HG02678 (cell line): Measurements from ENCODE around the gene TEKT5.
"Not testable (repeated sequence)": the region's sequence is repeated elsewhere in the genome, so short reads cannot be mapped to it uniquely, and the experiment has no call there.

ENCODE experiments used
- ATAC-seq: cut with Tn5 transposase; IDR thresholded peaks from one replicate; pipeline ENCODE4 v1.9.1; 2021; ENCODE audit warnings: mild to moderate bottlenecking, moderate library complexity; ENCODE audit not compliant: unreplicated experiment

Gene TEKT5

DNA sequence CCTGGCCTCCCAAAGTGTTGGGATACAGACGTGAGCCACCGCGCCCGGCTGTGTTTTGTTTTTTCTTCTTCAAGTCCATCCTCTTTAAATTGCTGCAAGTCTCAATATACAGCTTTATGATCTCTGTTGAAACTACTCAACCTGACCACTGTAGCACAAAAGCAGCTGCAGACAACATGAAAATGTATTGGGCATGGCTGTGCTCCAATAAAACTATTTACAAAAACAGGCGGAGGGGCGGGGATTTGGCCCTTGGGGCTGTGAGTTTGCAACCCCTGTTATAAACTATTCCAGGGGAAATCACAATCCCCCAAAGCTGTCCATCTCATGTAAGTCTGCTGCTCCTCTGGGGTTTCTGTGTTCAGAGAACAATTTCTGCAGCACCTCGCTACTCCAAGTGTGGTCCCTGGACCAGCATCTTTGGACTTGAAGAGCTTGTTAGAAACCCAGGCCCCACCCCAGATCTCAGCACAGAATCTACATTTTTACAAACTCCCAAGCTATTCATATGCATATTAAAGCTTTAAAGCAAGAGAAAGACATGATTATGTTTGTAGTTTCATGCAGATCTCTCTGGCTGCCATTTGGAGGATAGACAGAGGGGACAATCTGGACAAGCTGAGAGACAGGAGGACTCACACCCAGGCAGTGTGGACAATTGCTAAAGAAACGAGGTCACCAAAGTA, 33.6 kb downstream of the TEKT5 start:
- no peak for ATAC-seq

- no peak for ATAC-seq
These were observed 35.8 kb downstream of the TEKT5 start for GRCh38 chr16:10658943-10659342.

- ATAC-seq = no peak
These were observed 36.8 kb downstream of the TEKT5 start for GRCh38 chr16:10657925-10658324.

- no peak for ATAC-seq
These were observed 38.1 kb downstream of the TEKT5 start for GRCh38 chr16:10656618-10657017.

DNA sequence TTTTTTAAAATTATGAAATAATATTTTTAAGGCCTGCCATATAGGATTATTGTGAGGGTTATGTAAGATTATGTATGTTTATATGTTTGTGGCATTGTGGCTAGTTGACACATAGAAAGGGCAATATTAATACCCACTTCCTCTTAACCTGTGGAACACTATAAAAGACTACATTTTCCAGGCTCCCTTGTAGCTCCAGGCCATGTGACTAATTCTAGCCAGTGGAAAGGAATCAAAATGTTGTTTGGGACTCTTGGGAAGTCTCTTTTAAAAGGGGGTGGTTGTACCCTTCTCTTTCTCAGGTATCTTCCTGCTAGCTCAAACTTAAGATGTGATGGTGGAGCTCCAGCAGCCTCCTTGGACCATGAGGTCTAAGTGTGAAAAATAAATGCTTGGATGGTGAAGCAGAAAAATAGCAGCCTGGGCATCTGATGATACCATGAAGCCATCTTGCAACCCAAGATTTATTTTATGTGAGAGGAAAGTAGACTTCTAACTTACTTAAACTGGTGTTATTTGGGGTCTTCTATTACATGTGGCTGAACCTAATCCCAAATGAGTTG, 39.2 kb downstream of the TEKT5 start:
- ATAC-seq = no peak

DNA sequence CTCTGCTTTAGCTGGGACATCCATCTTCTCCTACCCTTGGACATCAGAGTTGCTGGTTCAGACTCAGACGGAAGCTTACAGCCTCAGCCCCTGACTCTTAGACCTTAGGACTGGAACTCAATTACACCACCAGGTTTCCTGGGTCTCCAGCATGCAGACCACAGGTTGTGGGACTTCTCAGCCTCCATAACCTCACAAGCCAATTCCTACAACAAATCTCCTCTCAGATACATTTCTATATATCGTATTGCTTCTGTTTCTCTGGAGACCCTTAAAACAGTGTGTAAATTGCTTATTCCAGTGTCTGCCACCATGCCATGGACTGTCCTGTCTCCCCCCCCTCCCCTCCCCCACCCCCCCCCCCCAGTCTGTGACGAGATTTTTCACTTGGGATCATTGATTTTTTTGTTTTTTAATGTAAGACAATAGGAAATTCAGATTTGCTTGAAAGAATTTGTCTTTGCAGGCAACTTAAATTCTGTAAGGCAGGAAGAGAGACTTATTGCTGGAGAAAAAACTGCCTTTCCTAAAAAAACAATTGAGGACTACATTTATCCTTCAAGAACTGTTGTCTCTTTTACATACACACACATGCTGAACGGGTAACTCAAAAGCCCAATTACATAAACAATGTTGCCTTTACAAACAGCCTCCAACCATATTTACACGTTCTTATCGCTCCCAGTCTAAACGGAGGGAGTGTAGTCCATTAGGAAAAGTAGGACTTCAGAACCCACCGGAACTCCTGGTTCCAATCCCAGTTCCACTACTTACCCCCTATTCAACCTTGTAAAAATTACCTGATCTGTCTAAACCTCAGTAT, 39.9 kb downstream of the TEKT5 start:
- ATAC-seq = no peak

DNA sequence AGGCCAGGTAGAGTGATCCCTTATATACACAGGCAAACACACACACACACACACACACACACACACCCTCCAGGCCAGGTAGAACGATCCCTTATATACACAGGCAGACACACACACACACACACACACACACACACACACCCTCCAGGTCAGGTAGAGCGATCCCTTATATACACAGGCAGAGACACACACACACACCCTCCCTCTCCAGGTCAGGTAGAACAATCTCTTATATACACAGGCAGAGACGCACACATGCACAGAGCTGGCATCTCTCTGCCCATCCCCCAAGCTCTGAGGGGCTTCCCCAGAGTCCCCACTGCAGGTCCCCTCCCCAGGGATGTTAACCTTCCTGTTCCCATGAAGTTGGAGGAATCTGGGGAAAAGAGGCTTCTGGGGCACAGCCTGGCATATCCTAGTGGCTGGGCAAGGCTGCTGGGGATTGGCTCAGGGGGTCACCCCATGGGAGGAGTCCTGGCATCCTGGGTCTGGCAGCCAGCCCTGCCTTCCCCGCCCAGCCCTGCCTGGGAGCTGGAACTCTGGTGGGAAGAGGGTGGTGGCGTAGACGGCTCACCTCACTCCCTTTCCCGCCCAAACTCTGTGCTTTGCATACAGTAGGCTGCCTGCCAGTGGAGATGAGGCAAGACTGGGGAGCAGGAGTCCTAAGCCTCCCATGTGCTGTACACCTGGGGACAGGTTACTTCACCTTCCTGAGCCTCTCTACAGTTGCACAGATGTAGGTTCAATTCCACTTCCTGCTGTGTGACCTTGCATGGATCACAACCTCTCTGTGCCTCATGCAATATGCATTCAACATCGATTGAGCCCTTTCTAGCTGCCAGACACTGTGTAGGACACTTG, 41.8 kb downstream of the TEKT5 start:
- no peak for ATAC-seq

DNA sequence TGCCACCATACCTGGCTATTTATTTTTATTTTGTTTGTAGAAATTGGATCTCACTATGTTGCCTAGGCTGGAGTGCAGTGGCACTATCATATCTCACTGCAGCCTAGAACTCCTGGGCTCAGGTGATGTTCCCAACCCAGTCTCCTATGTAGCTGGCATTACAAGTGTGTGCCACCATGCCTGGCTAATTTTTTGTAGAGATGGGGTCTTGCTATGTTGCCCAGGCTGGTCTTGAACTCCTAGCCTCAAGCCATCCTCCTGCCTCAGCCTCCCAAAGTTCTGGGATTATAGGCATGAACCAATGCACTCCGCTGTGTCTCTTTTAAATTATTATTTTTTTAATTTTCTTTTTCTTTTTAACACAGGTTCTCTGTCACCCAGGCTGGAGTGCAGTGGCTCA, 45.6 kb downstream of the TEKT5 start:
- ATAC-seq = not testable (repeated sequence)

DNA sequence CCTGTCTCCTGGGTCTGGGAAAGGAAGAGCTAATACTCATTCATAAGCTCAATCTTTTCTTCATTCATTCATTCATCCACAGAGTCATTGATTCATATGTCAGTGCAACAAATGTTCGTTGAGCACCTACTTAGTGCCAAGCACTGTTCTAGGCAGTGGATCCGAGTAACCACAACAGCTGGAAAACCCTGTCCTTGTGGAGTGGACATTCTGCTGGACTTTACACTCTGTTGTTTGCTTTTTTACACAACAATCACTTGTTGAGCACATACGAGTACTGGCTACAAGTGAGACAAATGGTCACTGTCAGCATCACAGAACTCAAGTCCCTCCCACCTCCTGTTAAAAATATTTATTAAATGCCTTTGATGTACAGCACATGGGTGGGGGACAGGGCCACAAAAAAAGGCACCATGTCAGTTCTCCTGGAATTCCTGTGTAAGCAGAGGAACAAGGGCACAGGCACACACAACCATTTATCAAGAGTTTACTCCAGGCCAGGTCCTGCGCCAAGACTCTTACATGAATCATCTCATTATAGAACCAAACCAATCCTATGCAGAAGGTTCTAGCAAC, 46.9 kb downstream of the TEKT5 start:
- ATAC-seq = no peak

DNA sequence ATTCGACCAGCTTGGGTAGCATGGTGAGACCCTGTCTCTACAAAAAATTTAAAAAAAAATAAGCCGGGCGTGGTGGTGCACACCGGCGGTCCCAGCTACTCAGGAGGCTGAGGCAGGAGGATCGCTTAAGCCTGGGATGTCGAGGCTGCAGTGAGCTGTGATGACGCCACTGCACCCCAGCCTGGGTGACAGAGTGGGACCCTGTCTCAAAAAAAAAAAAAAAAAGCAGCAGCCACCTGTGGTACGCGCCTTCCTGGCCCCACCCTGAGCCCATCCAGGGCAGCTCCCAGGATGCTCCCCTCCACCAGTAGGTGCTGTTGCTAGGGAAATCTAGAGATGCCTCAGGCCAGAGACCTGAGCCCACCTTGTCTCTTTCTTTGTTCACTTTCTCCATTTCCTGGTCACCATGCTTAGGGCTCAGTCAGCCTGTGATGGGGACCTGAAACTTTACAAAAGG, 47.4 kb downstream of the TEKT5 start:
- ATAC-seq = no peak

GRCh38 chr16:10646581-10647263, 48.0 kb downstream of the TEKT5 start:
- ATAC-seq = no peak

DNA sequence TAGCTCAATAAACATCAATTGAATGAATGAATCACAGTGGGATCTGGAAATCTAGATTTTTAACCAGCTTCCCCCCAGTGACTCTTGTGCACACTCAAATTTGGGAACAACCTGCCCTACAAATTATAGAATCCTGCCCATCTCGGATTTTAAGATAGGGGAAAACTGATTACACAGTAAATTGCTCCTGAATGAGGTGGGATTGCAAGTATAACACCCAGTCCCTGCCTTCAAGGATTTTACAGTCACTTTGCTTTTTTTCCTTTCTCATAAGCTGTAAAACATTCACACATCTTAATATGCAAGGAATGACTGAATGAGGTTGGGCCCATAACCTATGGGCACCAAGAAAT, 48.5 kb downstream of the TEKT5 start:
- ATAC-seq = no peak

- ATAC-seq = no peak
These were observed 50.6 kb downstream of the TEKT5 start for GRCh38 chr16:10644092-10644491.

DNA sequence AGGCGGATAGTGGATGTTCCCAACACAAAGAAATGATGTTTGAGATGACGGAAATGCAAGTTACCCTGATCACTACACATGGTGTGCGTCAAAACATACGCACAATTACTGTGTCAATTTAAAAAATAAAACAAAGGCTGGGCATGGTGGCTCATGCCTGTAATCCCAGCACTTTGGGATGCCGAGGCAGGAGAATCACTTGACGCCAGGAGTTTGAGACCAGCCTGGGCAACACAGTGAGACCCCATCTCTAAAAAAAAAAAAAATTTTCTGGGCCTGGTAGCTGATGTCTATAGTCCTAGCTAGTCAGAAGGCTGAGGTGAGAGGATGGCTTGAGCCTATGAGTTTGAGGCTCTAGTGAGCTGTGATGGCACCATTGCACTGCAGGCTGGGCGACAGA, 51.8 kb downstream of the TEKT5 start:
- ATAC-seq = no peak

DNA sequence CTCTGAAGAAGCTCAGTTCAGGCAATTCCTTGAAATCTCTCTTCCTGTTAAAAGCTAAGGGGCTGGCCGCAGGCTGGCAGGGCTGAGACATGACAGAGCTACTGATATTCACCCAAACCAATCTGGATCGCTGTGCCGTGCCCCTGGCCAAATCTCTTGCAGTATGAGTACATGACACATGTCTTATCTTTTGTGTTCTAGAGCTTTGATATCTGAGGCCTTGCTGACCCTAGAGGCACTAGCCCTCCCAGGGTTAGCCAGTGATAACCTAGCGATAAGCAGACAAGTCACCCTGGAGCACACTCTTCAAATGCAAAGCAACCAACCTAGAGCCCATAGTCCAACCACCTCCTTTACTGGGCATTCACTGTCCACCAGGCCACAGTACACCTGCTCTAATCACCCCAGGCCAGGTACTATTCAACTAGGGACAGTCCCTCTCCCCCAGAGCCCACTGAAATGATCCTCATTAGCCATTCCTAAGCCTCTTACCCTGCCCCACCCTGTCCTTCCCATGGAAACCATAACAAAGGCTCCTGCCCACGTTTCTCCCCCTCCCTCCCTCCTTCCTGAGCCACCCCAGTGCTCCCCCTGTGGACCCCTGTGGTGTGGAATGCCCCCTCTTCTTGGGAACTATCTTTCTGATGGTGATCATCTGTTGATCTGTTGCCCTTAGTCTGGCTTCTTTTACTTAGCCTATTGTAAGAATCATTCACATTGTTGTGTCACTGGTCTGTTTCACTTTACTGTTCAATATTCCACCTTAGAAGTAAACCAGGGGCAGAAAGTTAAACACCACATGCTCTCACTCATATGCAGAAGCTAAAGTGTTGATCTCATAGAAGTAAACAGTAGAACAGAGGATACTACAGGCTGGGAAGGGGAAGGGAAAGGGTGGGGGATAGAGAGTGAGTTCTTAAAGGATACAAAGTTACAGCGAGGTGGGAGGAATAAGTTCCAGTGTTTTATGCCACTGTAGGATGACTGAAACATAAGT, 52.5 kb downstream of the TEKT5 start:
- ATAC-seq = no peak

- no peak for ATAC-seq
These were observed 53.2 kb downstream of the TEKT5 start for GRCh38 chr16:10641555-10641952.

DNA sequence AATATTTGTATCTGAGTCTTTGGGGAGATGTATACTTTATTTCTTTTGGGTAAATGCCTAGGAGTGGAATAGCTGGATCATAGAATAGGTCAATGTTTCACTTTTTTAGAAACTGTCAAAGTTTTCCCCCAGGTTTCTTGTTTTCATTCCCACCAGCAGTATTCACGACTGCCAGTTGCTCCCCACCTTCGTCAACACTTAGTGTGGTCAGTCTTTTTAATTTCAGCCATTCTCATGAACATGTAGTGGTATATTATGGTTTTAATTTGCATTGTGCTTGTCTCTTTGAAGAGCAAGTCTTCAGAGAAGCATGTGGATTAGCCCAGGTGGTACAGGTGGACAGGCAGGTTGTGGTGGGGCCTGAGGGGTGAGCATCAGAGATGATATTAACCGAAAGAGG, 53.8 kb downstream of the TEKT5 start:
- no peak for ATAC-seq

GRCh38 chr16:10638101-10638500, 56.6 kb downstream of the TEKT5 start:
- ATAC-seq = no peak
